HepG2 (cell line): ENCODE results near the gene ELANE. TPM values are rescaled to one million over a fixed set of nuclear protein-coding genes. Genes with fewer than 3 reads are reported as not detected.

ENCODE experiments used
- AHR ChIP-seq: IDR thresholded peaks from 2 replicates; pipeline ENCODE4 v1.6.1; 2018; ENCODE audit warnings: missing genetic modification reagents, missing compliant biosample characterization
- CENPX ChIP-seq: sonication (generic); formaldehyde crosslinking; IDR thresholded peaks from 2 replicates; pipeline ENCODE4 v1.9.0; 2021; ENCODE audit warnings: mild to moderate bottlenecking, missing genetic modification reagents, moderate library complexity
- GTF3A ChIP-seq: sonication (generic); formaldehyde crosslinking; conservative IDR thresholded peaks from 2 replicates; pipeline ENCODE4 v1.4.0; 2020; ENCODE audit warnings: mild to moderate bottlenecking, missing genetic modification reagents
- HOXA3 ChIP-seq: sonication (generic); formaldehyde crosslinking; IDR thresholded peaks from 2 replicates; pipeline ENCODE4 v1.5.0; 2020; ENCODE audit warnings: missing genetic modification reagents
- IKZF4 ChIP-seq: sonication (generic); formaldehyde crosslinking; IDR thresholded peaks from 2 replicates; pipeline ENCODE4 v1.5.1; 2020; ENCODE audit warnings: borderline replicate concordance, mild to moderate bottlenecking, low read depth, missing genetic modification reagents; ENCODE audit errors: not compliant biosample characterization
- IRF1 ChIP-seq: sonication (generic); formaldehyde crosslinking; IDR thresholded peaks from 2 replicates; pipeline ENCODE4 v1.4.0; 2020; ENCODE audit warnings: low read depth, mild to moderate bottlenecking, missing genetic modification reagents
- KDM5A ChIP-seq: fragments of 200-600 bp; sonication (generic); IDR thresholded peaks from 2 replicates; pipeline ENCODE4 v1.7.0; 2018; ENCODE audit warnings: antibody characterized with exemption, mild to moderate bottlenecking, low read length, borderline replicate concordance
- MBNL3 ChIP-seq: fragments of 250-450 bp; sonication (Bioruptor Pico); conservative IDR thresholded peaks from 2 replicates; pipeline ENCODE4 v1.8.0; 2022; ENCODE audit warnings: mild to moderate bottlenecking, inconsistent platforms
- MIER3 ChIP-seq: IDR thresholded peaks from 2 replicates; pipeline ENCODE4 v1.6.1; 2016; ENCODE audit warnings: missing compliant biosample characterization, borderline replicate concordance
- NFAT5 ChIP-seq: sonication (generic); formaldehyde crosslinking; IDR thresholded peaks from 2 replicates; pipeline ENCODE4 v1.4.0; 2020; ENCODE audit warnings: missing genetic modification reagents
- RBM22 ChIP-seq: fragments of 200-400 bp; formaldehyde crosslinking; optimal IDR thresholded peaks from 2 replicates; pipeline ENCODE3; 2017; ENCODE audit warnings: mild to moderate bottlenecking, low read length, moderate library complexity
- SNAPC5 ChIP-seq: sonication (generic); formaldehyde crosslinking; IDR thresholded peaks from 2 replicates; pipeline ENCODE4 v1.8.1; 2023; ENCODE audit warnings: mild to moderate bottlenecking, missing genetic modification reagents, borderline replicate concordance
- TSC22D2 ChIP-seq: sonication (generic); formaldehyde crosslinking; IDR thresholded peaks from 2 replicates; pipeline ENCODE4 v1.5.1; 2020; ENCODE audit warnings: missing genetic modification reagents, mild to moderate bottlenecking, borderline replicate concordance
- ZBTB42 ChIP-seq: sonication (generic); formaldehyde crosslinking; IDR thresholded peaks from 2 replicates; pipeline ENCODE4 v1.5.0; 2020; ENCODE audit warnings: mild to moderate bottlenecking, missing genetic modification reagents
- ZFP90 ChIP-seq: sonication (generic); formaldehyde crosslinking; IDR thresholded peaks from 2 replicates; pipeline ENCODE4 v1.8.0; 2022; ENCODE audit warnings: missing genetic modification reagents, mild to moderate bottlenecking, inconsistent platforms, borderline replicate concordance
- ZNF264 ChIP-seq: sonication (generic); formaldehyde crosslinking; IDR thresholded peaks from 2 replicates; pipeline ENCODE4 v1.4.0; 2020; ENCODE audit warnings: missing genetic modification reagents
- ZNF710 ChIP-seq: sonication (generic); formaldehyde crosslinking; IDR thresholded peaks from 2 replicates; pipeline ENCODE4 v1.5.0; 2020; ENCODE audit warnings: mild to moderate bottlenecking, missing genetic modification reagents, borderline replicate concordance
- polyA plus RNA-seq, 8 experiments: library from polyadenylated mRNA; depleted of rRNA in 3 of 8; stranded (reverse) in 7 of 8; unstranded in 1 of 8; fragments of >200 nt; fragmentation: Illumina TruSeq in 4 of 8; extraction: Trizol in 4 of 8; gene quantifications; 2 replicates each; pipeline versions ENCODE4 v1.2.1 to v1.2.3, GENCODE V29; 2011 to 2016; ENCODE audit warnings: low read depth in 4 of 8, missing spikeins in 1 of 8, mixed read lengths in 1 of 8; ENCODE audit not compliant: insufficient read depth in 1 of 8
- total RNA-seq, 5 experiments: library from RNA; depleted of rRNA; stranded (reverse); fragments of >200 nt; fragmentation: Illumina TruSeq; extraction: Trizol; gene quantifications; 2 replicates each; pipeline ENCODE4 v1.2.3, GENCODE V29; 2016; ENCODE audit warnings: low read depth in 1 of 5

Gene ELANE
- total and polyA plus RNA-seq, 2 of the 13 experiments (the other 11 are each of a cell fraction or from before 2014, with no cell fraction given), result not detected

GRCh38 chr19:892894-893689 lies 41.0 kb downstream of the ELANE start, which contains the start of the genes MED16 and RNU6-9 (continued):
- TF ChIP-seq IRF1 (CRISPR knock-in tag) (no peak), ZFP90 (CRISPR knock-in tag) (peak; percentile 72; the same call in 1 of the 2 replicates), TSC22D2 (no peak), HOXA3 (CRISPR knock-in tag) (peak; percentile 73), RBM22 (no peak), NFAT5 (CRISPR knock-in tag) (no peak), ZBTB42 (CRISPR knock-in tag) (no peak), ZNF264 (peak; percentile 84; the same call in 1 of the 2 replicates), AHR (CRISPR knock-in tag) (no peak), MIER3 (CRISPR knock-in tag) (no peak), KDM5A (peak; percentile 10; the same call in 1 of the 2 replicates), ZNF710 (CRISPR knock-in tag) (no peak), IKZF4 (CRISPR knock-in tag) (no peak), GTF3A (CRISPR knock-in tag) (no peak), SNAPC5 (CRISPR knock-in tag) (peak; percentile 100), MBNL3 (CRISPR knock-in tag) (no peak), CENPX (CRISPR knock-in tag) (no peak)
